LNCaP clone FGC (cell line): ENCODE measurements around the gene SGSM1.
A peak's percentile ranks its signal among the peaks of the same experiment; 100 is the strongest.

Experiments used
- DNase-seq: peaks from one replicate; pipeline ENCODE4 v3.0.0-alpha.2; 2011; ENCODE audit warnings: low read depth
- H3K4me3 ChIP-seq: 2 replicates; pipeline ENCODE4 v1.5.1; 2011; ENCODE audit warnings: mild to moderate bottlenecking, low read depth, low read length, control low read depth
- CTCF ChIP-seq: IDR thresholded peaks from 2 replicates; pipeline ENCODE4 v1.5.1; 2012; ENCODE audit warnings: mild to moderate bottlenecking; ENCODE audit not compliant: control insufficient read depth, insufficient read depth; ENCODE audit errors: extremely low read depth

The SGSM1 gene, protein sequence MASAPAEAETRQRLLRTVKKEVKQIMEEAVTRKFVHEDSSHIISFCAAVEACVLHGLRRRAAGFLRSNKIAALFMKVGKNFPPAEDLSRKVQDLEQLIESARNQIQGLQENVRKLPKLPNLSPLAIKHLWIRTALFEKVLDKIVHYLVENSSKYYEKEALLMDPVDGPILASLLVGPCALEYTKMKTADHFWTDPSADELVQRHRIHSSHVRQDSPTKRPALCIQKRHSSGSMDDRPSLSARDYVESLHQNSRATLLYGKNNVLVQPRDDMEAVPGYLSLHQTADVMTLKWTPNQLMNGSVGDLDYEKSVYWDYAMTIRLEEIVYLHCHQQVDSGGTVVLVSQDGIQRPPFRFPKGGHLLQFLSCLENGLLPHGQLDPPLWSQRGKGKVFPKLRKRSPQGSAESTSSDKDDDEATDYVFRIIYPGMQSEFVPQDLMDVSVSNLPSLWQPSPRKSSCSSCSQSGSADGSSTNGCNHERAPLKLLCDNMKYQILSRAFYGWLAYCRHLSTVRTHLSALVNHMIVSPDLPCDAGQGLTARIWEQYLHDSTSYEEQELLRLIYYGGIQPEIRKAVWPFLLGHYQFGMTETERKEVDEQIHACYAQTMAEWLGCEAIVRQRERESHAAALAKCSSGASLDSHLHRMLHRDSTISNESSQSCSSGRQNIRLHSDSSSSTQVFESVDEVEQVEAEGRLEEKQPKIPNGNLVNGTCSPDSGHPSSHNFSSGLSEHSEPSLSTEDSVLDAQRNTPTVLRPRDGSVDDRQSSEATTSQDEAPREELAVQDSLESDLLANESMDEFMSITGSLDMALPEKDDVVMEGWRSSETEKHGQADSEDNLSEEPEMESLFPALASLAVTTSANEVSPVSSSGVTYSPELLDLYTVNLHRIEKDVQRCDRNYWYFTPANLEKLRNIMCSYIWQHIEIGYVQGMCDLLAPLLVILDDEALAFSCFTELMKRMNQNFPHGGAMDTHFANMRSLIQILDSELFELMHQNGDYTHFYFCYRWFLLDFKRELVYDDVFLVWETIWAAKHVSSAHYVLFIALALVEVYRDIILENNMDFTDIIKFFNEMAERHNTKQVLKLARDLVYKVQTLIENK

DNA sequence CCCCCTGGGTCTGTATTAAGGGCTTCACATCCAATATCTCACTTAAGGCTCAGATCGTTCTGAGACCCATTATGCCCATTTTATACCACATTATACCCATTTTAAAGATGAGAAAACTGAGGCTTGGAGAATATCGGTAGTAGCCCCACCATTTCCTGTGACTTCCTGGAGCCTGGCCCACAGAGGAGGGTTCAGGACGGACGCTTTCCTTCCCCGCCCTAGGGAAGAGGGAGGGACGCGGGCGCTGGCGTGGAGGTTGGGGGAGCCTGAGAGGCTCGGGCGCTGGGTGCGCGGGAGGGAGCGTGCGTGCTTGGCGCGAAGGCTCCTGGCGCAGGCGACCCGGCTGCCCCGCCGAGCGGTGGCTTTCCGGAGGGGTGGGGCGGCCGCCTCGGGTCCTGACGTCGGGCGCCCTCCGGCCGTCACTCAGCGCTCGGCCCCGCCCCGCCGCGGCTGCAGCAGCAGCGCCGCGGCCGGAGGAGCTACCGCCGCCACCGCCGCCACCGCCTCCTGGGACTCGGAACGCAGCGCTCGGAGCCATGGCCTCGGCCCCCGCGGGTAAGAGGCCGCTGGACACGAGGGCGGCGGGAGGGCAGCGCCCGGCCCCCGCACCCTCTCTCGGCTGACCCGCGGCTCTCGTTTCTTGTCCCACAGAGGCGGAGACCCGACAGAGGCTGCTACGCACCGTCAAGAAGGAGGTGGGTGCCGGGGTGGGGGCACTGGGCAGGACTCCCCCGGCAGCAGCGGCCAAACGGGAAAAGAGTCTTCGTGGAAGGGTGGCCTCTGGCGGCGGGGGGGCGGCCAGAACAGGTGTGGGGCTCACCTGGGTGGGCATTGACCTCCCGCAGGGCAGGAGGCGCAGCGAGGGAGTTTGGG, at the start of gene SGSM1:
Gene SGSM1, plus strand, starts transcription at position 422 of the 873 bp plus-strand sequence. Its CDS starts 115 bp downstream, at position 537.
- DNase-seq, result no peak
- H3K4me3 ChIP-seq, result peak within 1 kb of the TSS; percentile 53
- TF ChIP-seq CTCF, result no peak

DNA sequence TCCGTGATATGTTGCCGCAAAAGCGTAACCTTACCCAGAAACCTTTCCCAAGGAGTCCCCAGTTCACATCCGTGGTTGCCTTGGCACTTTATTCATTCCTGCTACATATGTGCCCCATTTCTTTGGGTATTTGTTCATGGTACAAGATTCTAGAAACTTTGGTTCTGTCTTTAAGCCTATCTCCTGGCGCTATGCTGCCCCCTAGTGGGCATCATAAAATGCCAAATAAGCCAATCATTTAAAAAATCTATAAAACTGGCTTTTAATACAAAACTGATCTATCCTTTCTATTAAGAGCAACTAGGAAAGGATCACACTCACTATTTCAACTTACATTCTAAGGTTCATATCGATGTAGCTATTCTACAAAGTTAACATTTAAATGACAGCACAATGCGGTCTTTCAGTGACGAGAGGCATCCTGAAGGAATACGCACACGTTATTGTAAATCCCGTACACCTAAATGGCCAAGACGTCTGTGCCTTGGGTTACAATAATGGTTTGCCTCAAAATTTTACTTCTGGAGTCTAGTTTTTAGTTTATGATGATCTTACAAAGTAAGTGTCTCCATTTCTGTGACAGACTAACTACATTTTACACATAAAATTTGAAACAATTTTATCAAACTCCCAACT, 47.7 kb upstream of the SGSM1 start:
- peak; percentile 54 for TF ChIP-seq CTCF
- no peak overlapping the region for H3K4me3 ChIP-seq
- no peak for DNase-seq

DNA sequence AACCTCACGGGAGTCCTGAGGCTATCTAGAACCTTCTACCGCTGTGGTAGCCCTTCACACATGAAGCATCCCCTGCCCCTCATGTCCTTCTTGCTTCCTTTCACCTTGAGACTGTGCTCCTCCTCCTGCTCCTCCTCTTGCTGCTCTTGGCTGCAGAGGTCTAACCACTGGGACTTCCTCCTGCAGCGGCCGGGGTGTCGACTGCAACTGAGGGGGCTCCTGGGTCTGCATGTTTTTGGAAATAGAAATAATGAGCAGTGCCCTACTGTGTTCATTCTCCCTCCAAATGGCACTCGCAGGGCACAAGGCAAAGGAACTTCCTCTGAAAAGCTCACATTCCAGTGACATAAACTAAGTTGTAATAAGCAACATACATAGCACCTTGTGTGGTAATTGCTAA, 46.2 kb upstream of the SGSM1 start:
- no peak for DNase-seq
- no peak overlapping the region for H3K4me3 ChIP-seq
- no peak for TF ChIP-seq CTCF

- H3K4me3 ChIP-seq, result no peak overlapping the region
- DNase-seq, result no peak
- no peak for TF ChIP-seq CTCF
Observed at GRCh38 chr22:24760708-24761306, 45.2 kb upstream of the SGSM1 start.

DNA sequence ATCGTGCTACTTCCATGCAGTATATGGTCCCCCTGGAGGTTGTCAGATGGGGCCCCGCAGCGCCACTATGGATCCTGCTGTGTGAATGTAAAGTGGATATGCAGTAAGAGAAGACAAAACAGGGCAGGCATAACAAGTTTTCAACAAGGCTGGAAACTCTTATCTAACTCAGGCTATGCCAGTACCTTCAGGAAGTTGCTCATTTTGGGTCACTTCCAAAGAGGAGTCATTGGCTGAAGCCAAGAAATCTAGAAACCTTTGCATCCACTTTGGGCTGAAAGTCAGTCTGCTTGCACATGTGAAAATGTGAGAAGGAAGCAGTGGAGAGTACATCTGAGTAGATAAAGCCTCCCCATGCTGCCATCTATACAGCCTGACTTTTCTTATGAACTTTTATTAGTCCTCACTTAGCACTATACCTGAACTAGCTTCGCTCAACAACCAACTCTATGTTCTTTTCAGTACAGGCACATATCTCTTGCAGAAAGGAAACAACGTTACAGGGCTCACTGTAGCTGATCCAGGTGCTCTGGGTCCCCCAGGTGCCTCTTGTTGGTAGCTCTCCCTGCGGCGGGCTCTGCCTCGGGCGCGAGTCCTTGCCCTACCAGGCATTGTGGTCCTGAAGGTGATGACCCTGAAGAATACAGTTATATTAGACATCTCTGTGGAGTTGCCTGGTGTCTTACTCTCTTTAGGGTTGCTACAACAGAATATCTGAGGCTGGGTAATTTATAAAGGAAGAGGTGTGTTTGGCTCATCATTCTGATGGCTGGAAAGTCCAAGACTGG, 43.9 kb upstream of the SGSM1 start:
- H3K4me3 ChIP-seq, result no peak overlapping the region
- DNase-seq, result no peak
- no peak for TF ChIP-seq CTCF
